Panc1 (cell line): ENCODE data around the gene MAML3. TPM values are rescaled to one million over a fixed set of nuclear protein-coding genes. Genes with fewer than 3 reads are reported as not detected.

ENCODE experiments used
- ATAC-seq: fragments of 200-7000 bp; cut with Tn5 transposase; 2 replicates; pipeline ENCODE4 v1.9.1; 2020; ENCODE audit warnings: mild to moderate bottlenecking, moderate library complexity
- BruUV-seq: library from RNA; stranded (reverse); fragments of 400-500 nt; replicated peaks from 2 replicates; lab custom pipeline; 2021; lab: Mats Ljungman, UMichigan
- CTCF ChIA-PET: fragments of 300-600 bp; sonication (Branson Sonifier 250); formaldehyde crosslinking; loops from one replicate; lab custom pipeline; 2022; ENCODE audit warnings: antibody characterized with exemption; lab: Charles Lee
- POLR2A ChIA-PET: fragments of 300-600 bp; sonication (Branson Sonifier 250); formaldehyde crosslinking; loops from one replicate; lab custom pipeline; 2022; ENCODE audit warnings: antibody characterized with exemption; lab: Charles Lee
- DNase-seq: peaks from one replicate; pipeline ENCODE4 v3.0.0-alpha.2; 2010; ENCODE audit warnings: low read depth, low spot score
- H3K27ac ChIP-seq: 2 replicates; pipeline ENCODE4 v1.5.1; 2011; ENCODE audit warnings: mild to moderate bottlenecking, low read length, inconsistent platforms
- H3K27me3 ChIP-seq: fragments of 200-500 bp; sonication (Bioruptor generic); 2 replicates; pipeline ENCODE4 v1.6.0; 2014; ENCODE audit warnings: low read length, inconsistent platforms; ENCODE audit not compliant: control insufficient read depth, insufficient read depth
- H3K36me3 ChIP-seq: fragments of 200-500 bp; sonication (Bioruptor generic); 2 replicates; pipeline ENCODE4 v1.5.1; 2014; ENCODE audit warnings: inconsistent platforms, mild to moderate bottlenecking, low read length, moderate library complexity; ENCODE audit not compliant: control insufficient read depth, insufficient read depth
- H3K4me1 ChIP-seq: 2 replicates; pipeline ENCODE4 v1.5.1; 2011; ENCODE audit warnings: inconsistent platforms, mild to moderate bottlenecking, low read length, moderate library complexity; ENCODE audit not compliant: control insufficient read depth, insufficient read depth
- H3K4me3 ChIP-seq, 2 experiments: 2 replicates each; pipeline ENCODE4 v1.5.1; 2011 to 2012; ENCODE audit warnings: low read depth in 2 of 2, low read length in 2 of 2, mild to moderate bottlenecking in 2 of 2, inconsistent platforms in 1 of 2, moderate library complexity in 1 of 2
- H3K9me3 ChIP-seq: fragments of 200-500 bp; sonication (Bioruptor generic); 2 replicates; pipeline ENCODE4 v1.5.1; 2014; ENCODE audit warnings: low read depth, mild to moderate bottlenecking, inconsistent platforms, low read length, moderate library complexity; ENCODE audit not compliant: control insufficient read depth, insufficient read depth
- POLR2AphosphoS5 ChIP-seq: IDR thresholded peaks from 2 replicates; pipeline ENCODE4 v1.6.1; 2012; ENCODE audit warnings: mild to moderate bottlenecking, low read depth, low read length, moderate library complexity
- SIN3A ChIP-seq: IDR thresholded peaks from 2 replicates; pipeline ENCODE4 v1.6.1; 2012; ENCODE audit warnings: low read depth, mild to moderate bottlenecking, low read length, moderate library complexity, borderline replicate concordance; ENCODE audit not compliant: insufficient read depth
- TCF7L2 ChIP-seq: IDR thresholded peaks from 2 replicates; pipeline ENCODE4 v1.6.1; 2011; ENCODE audit warnings: mild to moderate bottlenecking, low read depth, low read length, inconsistent platforms
- in situ Hi-C: cut with HindIII; loops from 2 replicates; pipeline ENCODE4 v1.10.0; 2016; ENCODE audit warnings: low sequenced_read_pairs, low pct_unique_long_range_greater_than_20kb
- intact Hi-C: fragments of 100-400 bp; cut with micrococcal nuclease; formaldehyde crosslinking; loops from one replicate; pipeline ENCODE4 v1.10.0; 2022; ENCODE audit not compliant: unreplicated experiment
- total RNA-seq: library from RNA; stranded (reverse); gene quantifications from one replicate; pipeline ENCODE4 v1.2.1, GENCODE V29; 2021; ENCODE audit not compliant: unreplicated experiment
- TF ChIP-seq, protein P1 (sequence below): fragments of 450-650 bp; IDR thresholded peaks from 2 replicates; pipeline ENCODE4 v1.5.1; 2017; ENCODE audit warnings: mild to moderate bottlenecking
- TF ChIP-seq, protein P2 (sequence below), 2 experiments: IDR thresholded peaks; 2 replicates each; pipeline ENCODE4 v1.6.1; 2011 to 2012; ENCODE audit warnings: low read depth in 2 of 2, control low read depth in 1 of 2, low read length in 1 of 2, mild to moderate bottlenecking in 1 of 2, moderate library complexity in 1 of 2; ENCODE audit not compliant: insufficient read depth in 1 of 2

The MAML3 gene
- total RNA-seq, 1 experiment from 2014 or later, result 7.7 TPM

DNA sequence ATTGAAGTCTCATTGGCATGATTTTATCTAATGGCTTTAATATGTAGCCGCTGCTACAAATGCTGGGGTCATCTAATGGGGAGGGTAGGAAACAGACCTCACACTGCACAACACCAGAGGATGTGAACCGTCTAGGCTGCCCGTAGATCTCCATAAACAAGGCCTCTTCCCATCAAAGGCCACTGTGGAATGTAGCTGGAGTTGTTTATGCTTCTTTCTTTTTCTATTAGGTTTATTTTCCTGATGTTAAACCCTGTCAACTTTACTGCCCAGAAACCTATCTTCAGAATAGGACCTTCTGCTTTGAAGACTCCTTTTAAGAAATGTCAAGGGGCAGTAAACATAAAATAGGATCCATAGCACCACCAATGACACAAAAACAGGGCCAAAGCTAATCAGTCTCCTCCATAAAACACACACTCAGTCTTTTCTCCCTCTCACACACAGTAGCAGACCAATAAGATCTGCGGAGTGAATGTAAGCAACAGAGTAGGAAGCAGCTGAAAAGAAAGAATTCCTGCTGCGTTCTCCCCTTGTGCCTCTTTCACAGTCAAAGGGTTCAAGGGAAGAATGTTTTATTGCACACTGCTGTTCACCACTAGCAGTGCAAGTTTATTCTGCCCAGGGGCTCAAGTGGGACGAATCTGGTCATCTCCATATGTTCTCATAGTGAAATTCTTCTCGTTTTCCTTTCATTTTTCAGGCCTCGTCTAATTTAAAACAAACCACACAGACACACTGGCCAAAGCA, 72.2 kb downstream of the MAML3 start:
- CTCF ChIA-PET, result interaction anchor here (1.1 to 1.2 kb wide), 2 partner anchors 68 to 347 kb away, joined by 3 to 4 read pairs; no protein-coding TSS in a partner anchor
- in situ Hi-C loops, result no loop called here

DNA sequence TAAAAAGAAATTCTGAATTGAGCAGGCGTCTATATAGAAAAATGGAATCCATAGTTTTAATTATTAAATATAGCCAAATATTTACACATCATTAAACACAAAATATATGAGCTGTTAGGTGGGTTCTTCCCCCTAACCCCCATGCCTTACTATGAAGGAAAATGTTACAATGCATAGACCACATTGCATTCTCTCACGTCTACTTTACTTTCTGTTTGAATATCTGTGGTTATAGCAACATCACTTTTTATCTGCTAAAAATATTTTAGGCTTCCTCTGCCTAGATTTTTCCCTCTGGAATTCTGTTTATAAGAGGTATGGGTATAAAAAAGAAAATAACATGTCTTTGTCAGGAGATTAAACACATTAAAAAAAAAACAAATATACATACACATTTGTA, 73.1 kb downstream of the MAML3 start:
- no peak for ATAC-seq
- DNase-seq, result no peak
- BruUV-seq, result no TSS peak
- Histone ChIP-seq H3K4me1 (peaks cover 60% of the 10 kb centered on the region), H3K27ac (peak overlapping the region; percentile 96), H3K27me3 (no peaks in the 10 kb centered on the region), H3K4me3 (no peak overlapping the region), H3K36me3 (no peaks in the 10 kb centered on the region), H3K9me3 (no peaks in the 10 kb centered on the region)
- CTCF ChIA-PET, result no interaction called here
- intact Hi-C loops (loop anchor here (10.0 kb wide), 1 partner anchor 66 kb away; no protein-coding TSS in a partner anchor), in situ Hi-C loops (no loop called here)
- POLR2A ChIA-PET, result no interaction called here
- TF ChIP-seq SIN3A (no peak), TCF7L2 (no peak), POLR2AphosphoS5 (no peak)
- TF ChIP-seq, protein P1, sequence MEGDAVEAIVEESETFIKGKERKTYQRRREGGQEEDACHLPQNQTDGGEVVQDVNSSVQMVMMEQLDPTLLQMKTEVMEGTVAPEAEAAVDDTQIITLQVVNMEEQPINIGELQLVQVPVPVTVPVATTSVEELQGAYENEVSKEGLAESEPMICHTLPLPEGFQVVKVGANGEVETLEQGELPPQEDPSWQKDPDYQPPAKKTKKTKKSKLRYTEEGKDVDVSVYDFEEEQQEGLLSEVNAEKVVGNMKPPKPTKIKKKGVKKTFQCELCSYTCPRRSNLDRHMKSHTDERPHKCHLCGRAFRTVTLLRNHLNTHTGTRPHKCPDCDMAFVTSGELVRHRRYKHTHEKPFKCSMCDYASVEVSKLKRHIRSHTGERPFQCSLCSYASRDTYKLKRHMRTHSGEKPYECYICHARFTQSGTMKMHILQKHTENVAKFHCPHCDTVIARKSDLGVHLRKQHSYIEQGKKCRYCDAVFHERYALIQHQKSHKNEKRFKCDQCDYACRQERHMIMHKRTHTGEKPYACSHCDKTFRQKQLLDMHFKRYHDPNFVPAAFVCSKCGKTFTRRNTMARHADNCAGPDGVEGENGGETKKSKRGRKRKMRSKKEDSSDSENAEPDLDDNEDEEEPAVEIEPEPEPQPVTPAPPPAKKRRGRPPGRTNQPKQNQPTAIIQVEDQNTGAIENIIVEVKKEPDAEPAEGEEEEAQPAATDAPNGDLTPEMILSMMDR, result no peak
- TF ChIP-seq, protein P2, sequence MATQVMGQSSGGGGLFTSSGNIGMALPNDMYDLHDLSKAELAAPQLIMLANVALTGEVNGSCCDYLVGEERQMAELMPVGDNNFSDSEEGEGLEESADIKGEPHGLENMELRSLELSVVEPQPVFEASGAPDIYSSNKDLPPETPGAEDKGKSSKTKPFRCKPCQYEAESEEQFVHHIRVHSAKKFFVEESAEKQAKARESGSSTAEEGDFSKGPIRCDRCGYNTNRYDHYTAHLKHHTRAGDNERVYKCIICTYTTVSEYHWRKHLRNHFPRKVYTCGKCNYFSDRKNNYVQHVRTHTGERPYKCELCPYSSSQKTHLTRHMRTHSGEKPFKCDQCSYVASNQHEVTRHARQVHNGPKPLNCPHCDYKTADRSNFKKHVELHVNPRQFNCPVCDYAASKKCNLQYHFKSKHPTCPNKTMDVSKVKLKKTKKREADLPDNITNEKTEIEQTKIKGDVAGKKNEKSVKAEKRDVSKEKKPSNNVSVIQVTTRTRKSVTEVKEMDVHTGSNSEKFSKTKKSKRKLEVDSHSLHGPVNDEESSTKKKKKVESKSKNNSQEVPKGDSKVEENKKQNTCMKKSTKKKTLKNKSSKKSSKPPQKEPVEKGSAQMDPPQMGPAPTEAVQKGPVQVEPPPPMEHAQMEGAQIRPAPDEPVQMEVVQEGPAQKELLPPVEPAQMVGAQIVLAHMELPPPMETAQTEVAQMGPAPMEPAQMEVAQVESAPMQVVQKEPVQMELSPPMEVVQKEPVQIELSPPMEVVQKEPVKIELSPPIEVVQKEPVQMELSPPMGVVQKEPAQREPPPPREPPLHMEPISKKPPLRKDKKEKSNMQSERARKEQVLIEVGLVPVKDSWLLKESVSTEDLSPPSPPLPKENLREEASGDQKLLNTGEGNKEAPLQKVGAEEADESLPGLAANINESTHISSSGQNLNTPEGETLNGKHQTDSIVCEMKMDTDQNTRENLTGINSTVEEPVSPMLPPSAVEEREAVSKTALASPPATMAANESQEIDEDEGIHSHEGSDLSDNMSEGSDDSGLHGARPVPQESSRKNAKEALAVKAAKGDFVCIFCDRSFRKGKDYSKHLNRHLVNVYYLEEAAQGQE (IDR thresholded peaks at IDR 0.05; ENCODE audit: insufficient read depth in 1 of 2, low read depth in 2 of 2, low read length in 1 of 2), result no peak

More for the DNA sequence above, 72.2 kb downstream of the MAML3 start:
- intact Hi-C loops, result loop anchor here (10.0 kb wide), 1 partner anchor 67 kb away; no protein-coding TSS in a partner anchor
- TF ChIP-seq, protein P2 (IDR thresholded peaks at IDR 0.05; ENCODE audit: insufficient read depth in 1 of 2, low read depth in 2 of 2, low read length in 1 of 2), result no peak
- no peak for TF ChIP-seq SIN3A
- TF ChIP-seq TCF7L2, result no peak
- TF ChIP-seq, protein P1, result no peak
- TF ChIP-seq POLR2AphosphoS5, result no peak
- peak overlapping the region; percentile 12 to 45; a peak in 2 of 4 replicates for H3K4me3 ChIP-seq
- H3K27me3 ChIP-seq, result no peaks in the 10 kb centered on the region
- ATAC-seq, result no peak
- H3K9me3 ChIP-seq, result no peaks in the 10 kb centered on the region
- peak overlapping the region; percentile 96 for H3K27ac ChIP-seq
- H3K36me3 ChIP-seq, result no peaks in the 10 kb centered on the region
- H3K4me1 ChIP-seq, result peaks cover 67% of the 10 kb centered on the region
- no TSS peak for BruUV-seq
- DNase-seq, result no peak
- POLR2A ChIA-PET, result interaction anchor here (0.6 kb wide), 1 partner anchor 10 kb away, joined by 3 read pairs; no protein-coding TSS in a partner anchor
